ENCODE data around the gene HTT. TPM values are rescaled to one million over a fixed set of nuclear protein-coding genes. Genes with fewer than 3 reads are reported as not detected.

Gene HTT
- total RNA-seq, result 25.5 and 33.3 TPM in 2 replicates

DNA sequence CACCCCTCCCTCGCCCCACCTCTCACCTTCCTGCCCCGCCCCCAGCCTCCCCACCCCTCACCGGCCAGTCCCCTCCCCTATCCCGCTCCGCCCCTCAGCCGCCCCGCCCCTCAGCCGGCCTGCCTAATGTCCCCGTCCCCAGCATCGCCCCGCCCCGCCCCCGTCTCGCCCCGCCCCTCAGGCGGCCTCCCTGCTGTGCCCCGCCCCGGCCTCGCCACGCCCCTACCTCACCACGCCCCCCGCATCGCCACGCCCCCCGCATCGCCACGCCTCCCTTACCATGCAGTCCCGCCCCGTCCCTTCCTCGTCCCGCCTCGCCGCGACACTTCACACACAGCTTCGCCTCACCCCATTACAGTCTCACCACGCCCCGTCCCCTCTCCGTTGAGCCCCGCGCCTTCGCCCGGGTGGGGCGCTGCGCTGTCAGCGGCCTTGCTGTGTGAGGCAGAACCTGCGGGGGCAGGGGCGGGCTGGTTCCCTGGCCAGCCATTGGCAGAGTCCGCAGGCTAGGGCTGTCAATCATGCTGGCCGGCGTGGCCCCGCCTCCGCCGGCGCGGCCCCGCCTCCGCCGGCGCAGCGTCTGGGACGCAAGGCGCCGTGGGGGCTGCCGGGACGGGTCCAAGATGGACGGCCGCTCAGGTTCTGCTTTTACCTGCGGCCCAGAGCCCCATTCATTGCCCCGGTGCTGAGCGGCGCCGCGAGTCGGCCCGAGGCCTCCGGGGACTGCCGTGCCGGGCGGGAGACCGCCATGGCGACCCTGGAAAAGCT, at the start of gene HTT, which contains the start of gene HTT-AS:
TSS of gene HTT (plus strand) at position 604 of the 768 bp plus-strand sequence. CDS start at position 749, 145 bp downstream.
TSS of gene HTT-AS (minus strand) at position 461 of the 768 bp plus-strand sequence.

DNA sequence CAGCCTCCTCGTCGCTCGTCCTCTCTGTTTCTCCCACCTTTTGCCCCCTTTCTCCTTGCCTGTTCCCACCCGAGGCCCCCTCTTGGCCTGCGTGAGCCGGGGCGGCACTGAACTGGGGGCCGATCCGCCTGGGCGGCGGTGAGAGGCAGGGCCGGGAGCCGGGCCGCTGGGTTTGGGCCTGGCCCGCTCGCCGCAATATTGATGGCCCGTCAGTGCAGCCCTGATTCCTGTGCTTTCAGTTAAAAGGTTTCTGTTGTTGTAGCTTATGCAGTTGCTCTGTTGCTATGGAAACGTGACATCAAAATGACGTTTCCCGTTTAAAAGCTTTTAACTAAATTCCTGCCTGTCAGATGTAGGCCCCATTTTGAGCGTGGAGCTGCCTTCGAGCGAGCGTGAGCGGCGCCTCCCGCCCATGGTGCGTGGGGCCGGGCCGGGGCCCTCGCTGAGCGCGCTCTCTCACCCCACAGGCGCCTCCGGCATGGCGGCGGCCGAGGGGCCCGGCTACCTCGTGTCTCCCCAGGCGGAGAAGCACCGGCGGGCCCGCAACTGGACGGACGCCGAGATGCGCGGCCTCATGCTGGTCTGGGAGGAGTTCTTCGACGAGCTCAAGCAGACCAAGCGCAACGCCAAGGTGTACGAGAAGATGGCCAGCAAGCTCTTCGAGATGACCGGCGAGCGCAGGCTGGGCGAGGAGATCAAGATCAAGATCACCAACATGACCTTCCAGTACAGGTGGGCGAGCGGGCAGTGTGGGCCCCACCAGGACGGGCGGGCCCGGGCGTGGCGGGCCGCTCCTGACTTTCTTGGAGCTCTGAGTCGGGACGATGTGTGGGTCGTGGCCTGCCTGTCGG, 174.6 kb downstream of the HTT start, which contains the start of gene MSANTD1:
TSS of gene MSANTD1 (plus strand) at position 349 of the 851 bp plus-strand sequence. CDS start at position 413, 64 bp downstream.

DNA sequence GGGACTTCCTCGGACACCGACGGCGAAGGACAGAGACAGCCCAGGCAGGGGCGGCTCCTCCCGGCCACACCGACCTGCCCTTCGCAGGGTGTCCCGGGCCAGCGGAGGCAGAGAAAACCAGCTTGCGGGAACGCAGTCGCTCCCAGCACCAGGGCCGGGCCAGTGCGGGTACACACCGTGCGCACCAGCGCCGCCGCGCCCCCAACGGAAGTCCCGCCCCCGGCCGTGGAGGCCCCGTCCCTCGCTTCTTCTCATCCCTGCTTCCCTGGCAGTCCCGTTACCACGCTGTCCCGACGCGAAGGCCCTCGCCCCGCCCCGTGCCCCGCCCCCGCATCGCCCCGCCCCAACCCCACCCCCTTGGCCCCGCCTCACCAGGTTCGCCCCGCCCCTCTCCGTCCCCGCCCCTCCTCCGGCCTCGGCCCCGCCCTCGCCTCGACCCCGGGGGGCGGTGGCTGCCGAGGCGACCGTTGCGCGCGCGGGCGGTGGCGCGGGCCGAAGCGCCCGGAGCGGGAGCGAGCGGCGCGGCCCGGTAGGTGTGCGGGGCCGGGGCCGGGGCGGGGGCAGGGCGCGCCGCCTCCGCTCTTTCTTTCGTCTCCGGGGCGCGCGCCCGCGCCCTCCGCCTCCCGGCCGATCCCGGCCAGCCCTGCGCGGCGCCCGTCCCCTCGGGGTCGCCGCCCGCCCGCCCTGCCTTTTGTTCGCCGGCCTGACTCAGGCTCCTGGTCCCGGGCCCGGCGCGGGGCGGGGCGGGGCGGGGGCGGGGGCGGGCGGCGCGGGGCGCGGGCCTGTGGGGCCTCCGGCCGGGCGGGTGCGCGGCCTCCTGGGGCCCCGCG, 218.3 kb downstream of the HTT start, which contains the start of gene RGS12:
TSS of gene RGS12 (plus strand) at position 451 of the 830 bp plus-strand sequence. CDS start 23,150 bp downstream, outside the sequence.

Other genes with a start within 250 kb of the HTT start
- 127 and 143 TPM in 2 replicates for gene ADD1, start 230.8 kb upstream of the HTT start, total RNA-seq
- gene NOP14, start 111.3 kb upstream of the HTT start, total RNA-seq, result 29.4 and 35.5 TPM in 2 replicates
- gene GRK4, start 111.1 kb upstream of the HTT start, total RNA-seq, result 4.1 and 4.4 TPM in 2 replicates
- not detected in 2 replicates for gene HTT-AS, start 143 bp upstream of the HTT start, total RNA-seq
- 0.27 and 0.47 TPM in 2 replicates for gene MSANTD1, start 174.5 kb downstream of the HTT start, total RNA-seq
- 53.2 and 59.4 TPM in 2 replicates for gene RGS12, start 218.3 kb downstream of the HTT start, total RNA-seq

Measured in endothelial cell of coronary artery (primary cell).